ENCODE results near the gene RASSF1. TPM values are rescaled to one million over a fixed set of nuclear protein-coding genes. Genes with fewer than 3 reads are reported as not detected.

Gene RASSF1
- total RNA-seq, 1 experiment from 2014 or later = 28.1 TPM

DNA sequence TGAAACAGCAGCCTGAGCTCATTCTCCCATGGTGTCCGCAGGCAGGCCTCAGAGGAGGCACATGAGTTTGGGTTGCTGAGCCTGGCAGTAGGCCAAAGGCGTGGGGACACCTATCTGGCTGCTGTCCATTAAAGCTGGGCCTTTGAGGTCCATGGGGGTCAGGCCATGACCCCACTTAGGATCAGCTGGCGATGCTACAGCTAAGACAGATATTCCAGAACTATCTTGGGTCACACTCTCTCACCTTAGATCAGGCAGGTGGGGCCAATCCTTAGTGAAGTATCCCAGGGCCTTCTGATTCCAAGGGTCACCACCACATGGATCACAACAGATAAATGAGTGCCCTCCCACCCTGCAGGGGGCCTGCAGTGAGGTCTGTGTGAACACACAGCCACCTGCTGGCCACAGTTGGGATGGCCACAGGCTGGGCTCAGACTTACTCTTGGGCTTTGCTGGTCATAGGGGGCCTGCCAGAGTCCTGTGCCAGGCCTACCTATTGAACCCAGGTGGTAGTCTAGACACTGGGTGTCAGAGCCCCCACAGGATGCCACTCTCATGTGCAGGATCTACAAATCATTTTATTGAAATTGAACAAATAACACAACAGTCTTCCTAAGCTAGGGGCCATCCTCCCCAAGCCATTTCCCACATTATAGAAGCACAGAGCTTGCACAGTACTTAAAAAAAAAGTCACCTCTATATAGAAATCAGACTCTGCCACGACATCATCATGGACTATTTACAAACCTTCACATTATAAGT lies 16.1 kb downstream of the RASSF1 start:
- no peak overlapping the region for H3K27ac Mint-ChIP-seq (ENCODE audit: unreplicated experiment)
- CTCF ChIA-PET = interaction anchor here (0.5 to 2.3 kb wide), 5 partner anchors 12 to 87 kb away, joined by 4 to 12 read pairs (median 7); partner anchors contain the start of genes HYAL1, HYAL3, IFRD2 and NAA80
- H3K4me1 Mint-ChIP-seq (ENCODE audit: low read depth, unreplicated experiment) = no peaks in the 10 kb centered on the region
- BruUV-seq (replicated peaks) = no TSS peak
- Histone ChIP-seq H3K9me3 (no peaks in the 10 kb centered on the region), H3K27me3 (replicated peaks; ENCODE audit: control insufficient read depth, insufficient read depth, low read length) (no peaks in the 10 kb centered on the region), H3K4me1 (peaks cover 22% of the 10 kb centered on the region), H3K4me3 (ENCODE audit: low read depth, low read length) (no peak overlapping the region), H3K36me3 (ENCODE audit: control insufficient read depth, insufficient read depth, low read length) (peaks cover 2% of the 10 kb centered on the region)
- POLR2A ChIA-PET = interaction anchor here (0.6 kb wide), 1 partner anchor 13 kb away, joined by 3 read pairs; no protein-coding TSS in a partner anchor
- intact Hi-C loops (cut with micrococcal nuclease; ENCODE audit: unreplicated experiment) = loop anchor here (1.0 to 2.0 kb wide), 3 partner anchors 50 to 98 kb away; no protein-coding TSS in a partner anchor
- H3K27me3 Mint-ChIP-seq (ENCODE audit: insufficient read depth, unreplicated experiment) = no peaks in the 10 kb centered on the region
- DNase-seq = peak; percentile 84 to 88
- H3K4me3 Mint-ChIP-seq (ENCODE audit: unreplicated experiment) = no peak overlapping the region
- TF ChIP-seq, protein P1, sequence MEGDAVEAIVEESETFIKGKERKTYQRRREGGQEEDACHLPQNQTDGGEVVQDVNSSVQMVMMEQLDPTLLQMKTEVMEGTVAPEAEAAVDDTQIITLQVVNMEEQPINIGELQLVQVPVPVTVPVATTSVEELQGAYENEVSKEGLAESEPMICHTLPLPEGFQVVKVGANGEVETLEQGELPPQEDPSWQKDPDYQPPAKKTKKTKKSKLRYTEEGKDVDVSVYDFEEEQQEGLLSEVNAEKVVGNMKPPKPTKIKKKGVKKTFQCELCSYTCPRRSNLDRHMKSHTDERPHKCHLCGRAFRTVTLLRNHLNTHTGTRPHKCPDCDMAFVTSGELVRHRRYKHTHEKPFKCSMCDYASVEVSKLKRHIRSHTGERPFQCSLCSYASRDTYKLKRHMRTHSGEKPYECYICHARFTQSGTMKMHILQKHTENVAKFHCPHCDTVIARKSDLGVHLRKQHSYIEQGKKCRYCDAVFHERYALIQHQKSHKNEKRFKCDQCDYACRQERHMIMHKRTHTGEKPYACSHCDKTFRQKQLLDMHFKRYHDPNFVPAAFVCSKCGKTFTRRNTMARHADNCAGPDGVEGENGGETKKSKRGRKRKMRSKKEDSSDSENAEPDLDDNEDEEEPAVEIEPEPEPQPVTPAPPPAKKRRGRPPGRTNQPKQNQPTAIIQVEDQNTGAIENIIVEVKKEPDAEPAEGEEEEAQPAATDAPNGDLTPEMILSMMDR (IDR thresholded peaks at IDR 0.05; ENCODE audit: insufficient read depth in 1 of 2, low read depth in 1 of 2, low read length in 1 of 2, severe bottlenecking in 1 of 2, unreplicated experiment in 1 of 2) = peak; percentile 88 to 94
- H3K9me3 Mint-ChIP-seq (ENCODE audit: unreplicated experiment) = no peaks in the 10 kb centered on the region
- peaks cover 34% of the 10 kb centered on the region for H3K36me3 Mint-ChIP-seq (ENCODE audit: insufficient read depth, unreplicated experiment)

DNA sequence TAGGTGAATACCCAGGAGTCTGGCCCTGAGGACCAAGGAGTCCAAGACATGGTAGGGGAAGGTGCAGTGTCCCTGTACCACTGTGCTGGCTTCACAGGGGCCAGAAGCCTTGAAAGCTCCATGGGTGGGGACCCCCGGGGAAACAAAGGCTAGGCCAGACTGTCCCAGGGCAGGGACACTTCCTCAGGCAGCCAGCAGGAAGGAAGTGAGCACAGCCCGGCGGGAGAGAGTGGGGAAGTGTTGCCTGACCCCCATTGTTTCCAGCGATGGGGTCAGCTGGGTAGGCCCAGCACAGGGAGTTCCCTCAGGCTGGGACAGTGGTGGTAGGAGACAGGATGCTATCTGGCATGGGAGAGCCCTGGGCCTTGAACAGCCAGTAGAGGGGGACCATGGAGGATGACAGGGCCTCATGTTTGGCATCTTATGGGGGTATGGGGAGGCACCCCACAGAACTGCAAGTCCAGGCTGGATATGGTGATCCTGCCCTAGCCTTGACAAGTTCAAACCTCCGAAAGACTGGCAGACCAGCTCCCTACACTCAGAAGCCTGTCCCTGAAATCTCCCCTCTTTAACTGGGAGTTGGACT lies 16.9 kb downstream of the RASSF1 start:
- BruUV-seq (replicated peaks) = no TSS peak
- H3K27me3 ChIP-seq (replicated peaks; ENCODE audit: control insufficient read depth, insufficient read depth, low read length) = no peaks in the 10 kb centered on the region
- Mint-ChIP-seq H3K27ac (ENCODE audit: unreplicated experiment) (peak overlapping the region; percentile 96), H3K36me3 (ENCODE audit: insufficient read depth, unreplicated experiment) (peaks cover 42% of the 10 kb centered on the region), H3K4me1 (ENCODE audit: low read depth, unreplicated experiment) (no peaks in the 10 kb centered on the region), H3K9me3 (ENCODE audit: unreplicated experiment) (no peaks in the 10 kb centered on the region), H3K27me3 (ENCODE audit: insufficient read depth, unreplicated experiment) (no peaks in the 10 kb centered on the region), H3K4me3 (ENCODE audit: unreplicated experiment) (no peak overlapping the region)
- POLR2A ChIA-PET = no interaction called here
- H3K9me3 ChIP-seq = no peaks in the 10 kb centered on the region
- no peak for DNase-seq
- intact Hi-C loops (cut with micrococcal nuclease; ENCODE audit: unreplicated experiment) = loop anchor here (1.0 to 2.0 kb wide), 3 partner anchors 49 to 97 kb away; no protein-coding TSS in a partner anchor
- no peak overlapping the region for H3K4me3 ChIP-seq (ENCODE audit: low read depth, low read length)
- peaks cover 4% of the 10 kb centered on the region for H3K36me3 ChIP-seq (ENCODE audit: control insufficient read depth, insufficient read depth, low read length)
- peaks cover 22% of the 10 kb centered on the region for H3K4me1 ChIP-seq
- CTCF ChIA-PET = interaction anchor here (0.5 to 2.3 kb wide), 6 partner anchors 13 to 90 kb away, joined by 4 to 12 read pairs (median 6); partner anchors contain the start of genes HYAL1, HYAL3, IFRD2 and NAA80
- TF ChIP-seq, protein P1 (IDR thresholded peaks at IDR 0.05; ENCODE audit: insufficient read depth in 1 of 2, low read depth in 1 of 2, low read length in 1 of 2, severe bottlenecking in 1 of 2, unreplicated experiment in 1 of 2) = no peak

DNA sequence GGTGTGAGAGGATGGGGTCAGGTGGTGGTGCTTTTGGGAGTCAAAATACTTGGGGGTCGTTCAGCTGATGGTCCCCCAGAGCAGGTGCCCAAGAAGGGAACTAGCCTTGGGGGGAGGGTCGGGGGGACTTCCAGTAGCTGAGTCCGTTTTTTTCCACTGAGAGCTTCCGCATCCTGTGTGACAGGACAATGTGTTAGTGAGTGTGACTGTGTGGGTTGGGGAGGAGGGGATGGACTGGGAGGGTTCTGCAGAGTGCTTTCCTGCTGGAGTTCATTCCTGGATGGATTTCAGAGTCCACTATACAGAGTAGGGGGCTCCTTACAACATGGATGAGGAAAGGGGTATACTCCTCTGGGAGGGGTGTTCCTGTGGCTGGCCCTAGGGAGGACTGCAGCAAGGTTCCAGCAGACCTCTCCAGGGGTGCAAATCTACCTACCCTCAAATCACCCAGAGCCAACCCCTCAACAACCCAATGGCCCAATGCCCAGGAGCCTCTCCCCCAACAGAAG lies 17.5 kb downstream of the RASSF1 start:
- Mint-ChIP-seq H3K4me3 (ENCODE audit: unreplicated experiment) (no peak overlapping the region), H3K27me3 (ENCODE audit: insufficient read depth, unreplicated experiment) (no peaks in the 10 kb centered on the region), H3K4me1 (ENCODE audit: low read depth, unreplicated experiment) (no peaks in the 10 kb centered on the region), H3K36me3 (ENCODE audit: insufficient read depth, unreplicated experiment) (peaks cover 42% of the 10 kb centered on the region), H3K27ac (ENCODE audit: unreplicated experiment) (peak overlapping the region; percentile 96), H3K9me3 (ENCODE audit: unreplicated experiment) (no peaks in the 10 kb centered on the region)
- H3K36me3 ChIP-seq (ENCODE audit: control insufficient read depth, insufficient read depth, low read length) = peaks cover 4% of the 10 kb centered on the region
- TF ChIP-seq, protein P1 (IDR thresholded peaks at IDR 0.05; ENCODE audit: insufficient read depth in 1 of 2, low read depth in 1 of 2, low read length in 1 of 2, severe bottlenecking in 1 of 2, unreplicated experiment in 1 of 2) = no peak
- no TSS peak for BruUV-seq (replicated peaks)
- CTCF ChIA-PET = interaction anchor here (2.2 to 2.3 kb wide), 2 partner anchors 14 to 20 kb away, joined by 11 to 12 read pairs; partner anchors contain the start of gene HYAL1
- H3K4me3 ChIP-seq (ENCODE audit: low read depth, low read length) = no peak overlapping the region
- peaks cover 22% of the 10 kb centered on the region for H3K4me1 ChIP-seq
- no peaks in the 10 kb centered on the region for H3K9me3 ChIP-seq
- POLR2A ChIA-PET = no interaction called here
- H3K27me3 ChIP-seq (replicated peaks; ENCODE audit: control insufficient read depth, insufficient read depth, low read length) = no peaks in the 10 kb centered on the region
- DNase-seq = no peak
- intact Hi-C loops (cut with micrococcal nuclease; ENCODE audit: unreplicated experiment) = no loop called here

All from Caco-2 (cell line).